Endothelial cell of umbilical vein (primary cell): ENCODE data around the gene CELSR2.

Experiments used
- CTCF ChIP-seq, 2 donors: IDR thresholded peaks; 1 replicate in 1 of 2; 2 replicates in 1 of 2; pipeline ENCODE4 v1.5.1; 2011; ENCODE audit warnings: low read length in 2 of 2, mild to moderate bottlenecking in 2 of 2, moderate library complexity in 2 of 2, control low read depth in 1 of 2, inconsistent platforms in 1 of 2, low read depth in 1 of 2; ENCODE audit not compliant: insufficient read depth in 1 of 2; ENCODE audit errors: extremely low read depth in 1 of 2
- EZH2 ChIP-seq: IDR thresholded peaks from 2 replicates; pipeline ENCODE4 v1.6.1; 2012; ENCODE audit warnings: borderline replicate concordance, low read depth, mild to moderate bottlenecking, moderate library complexity, low read length, inconsistent platforms; ENCODE audit not compliant: severe bottlenecking
- MAX ChIP-seq: IDR thresholded peaks from 2 replicates; pipeline ENCODE4 v1.6.1; 2011; ENCODE audit not compliant: insufficient read depth, insufficient read length
- MYC ChIP-seq: IDR thresholded peaks from one replicate; pipeline ENCODE4 v1.6.1; 2011; ENCODE audit warnings: mild to moderate bottlenecking, low read depth, low read length
- POLR2A ChIP-seq: IDR thresholded peaks from 2 replicates; pipeline ENCODE4 v1.6.1; 2012; ENCODE audit warnings: low read depth, mild to moderate bottlenecking, control low read depth, low read length
- POLR2AphosphoS5 ChIP-seq: IDR thresholded peaks from 2 replicates; pipeline ENCODE4 v1.6.1; 2012; ENCODE audit warnings: low read depth, mild to moderate bottlenecking, control low read depth, low read length, moderate library complexity; ENCODE audit not compliant: insufficient read depth

DNA sequence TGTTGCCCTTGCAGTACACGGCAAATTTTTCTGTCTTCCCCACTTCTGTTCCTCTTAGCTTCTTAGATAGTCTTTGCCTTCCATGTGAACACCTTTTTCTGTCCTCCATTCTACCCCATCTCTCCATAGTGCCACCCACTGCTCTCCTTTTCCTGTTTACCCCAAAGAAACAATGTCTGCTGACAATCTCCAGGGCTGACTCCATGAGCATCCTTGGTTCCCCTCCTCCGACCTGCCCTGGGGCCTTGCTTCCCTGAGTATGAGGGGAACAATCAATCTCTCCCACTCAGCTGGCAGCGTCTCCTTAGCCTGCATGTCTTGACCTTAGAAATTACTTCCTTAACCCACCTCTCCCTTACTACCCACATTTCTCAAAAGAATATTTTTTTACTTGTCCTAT lies 69.8 kb downstream of the CELSR2 start:
- TF ChIP-seq POLR2A, result no peak
- TF ChIP-seq EZH2, result no peak
- no peak for TF ChIP-seq CTCF (IDR thresholded peaks at IDR 0.05; ENCODE audit: extremely low read depth in 1 of 2, insufficient read depth in 1 of 2, low read depth in 1 of 2, low read length in 2 of 2)
- TF ChIP-seq MAX, result no peak
- TF ChIP-seq POLR2AphosphoS5, result no peak
- TF ChIP-seq MYC, result no peak
